HL-60 (cell line): ENCODE results near the gene TAF1B.

ENCODE experiments used
- DNase-seq, 2 experiments: peaks; one replicate each; pipeline ENCODE4 v3.0.0-alpha.2; 2010 to 2020; ENCODE audit warnings: low read depth in 1 of 2, low spot score in 1 of 2
- H3K27ac ChIP-seq: fragments of 250-450 bp; sonication (Bioruptor Pico); replicated peaks from 2 replicates; pipeline ENCODE4 v1.5.1; 2020; ENCODE audit warnings: mild to moderate bottlenecking, moderate library complexity
- H3K27me3 ChIP-seq: fragments of 250-450 bp; sonication (Bioruptor Pico); 2 replicates; pipeline ENCODE4 v1.5.1; 2021; ENCODE audit warnings: mild to moderate bottlenecking, moderate library complexity; ENCODE audit not compliant: insufficient read depth, poor library complexity, severe bottlenecking
- H3K4me3 ChIP-seq: replicated peaks from 2 replicates; pipeline ENCODE4 v1.5.1; 2011; ENCODE audit warnings: mild to moderate bottlenecking, control low read depth, low read length; ENCODE audit not compliant: insufficient read depth
- CTCF ChIP-seq: IDR thresholded peaks from one replicate; pipeline ENCODE4 v1.5.1; 2011; ENCODE audit warnings: low read length, control low read depth, inconsistent platforms; ENCODE audit not compliant: insufficient read depth
- GABPA ChIP-seq: IDR thresholded peaks from 2 replicates; pipeline ENCODE4 v1.6.1; 2012; ENCODE audit warnings: low read depth
- POLR2AphosphoS5 ChIP-seq: IDR thresholded peaks from 2 replicates; pipeline ENCODE4 v1.6.1; 2012; ENCODE audit warnings: low read depth
- SPI1 ChIP-seq: IDR thresholded peaks from 2 replicates; pipeline ENCODE4 v1.6.1; 2012; ENCODE audit warnings: low read depth, mild to moderate bottlenecking, borderline replicate concordance
- TF ChIP-seq, protein P1 (sequence below): IDR thresholded peaks from 2 replicates; pipeline ENCODE4 v1.6.1; 2012; ENCODE audit warnings: low read depth; ENCODE audit not compliant: insufficient replicate concordance

The TAF1B gene

GRCh38 chr2:9910699-9911098 lies 67.4 kb downstream of the TAF1B start:
- Histone ChIP-seq H3K4me3 (no peak overlapping the region), H3K27ac (no peak overlapping the region), H3K27me3 (no peaks in the 10 kb centered on the region)
- no peak for DNase-seq
- TF ChIP-seq POLR2AphosphoS5 (no peak), CTCF (no peak), GABPA (no peak), SPI1 (no peak)

DNA sequence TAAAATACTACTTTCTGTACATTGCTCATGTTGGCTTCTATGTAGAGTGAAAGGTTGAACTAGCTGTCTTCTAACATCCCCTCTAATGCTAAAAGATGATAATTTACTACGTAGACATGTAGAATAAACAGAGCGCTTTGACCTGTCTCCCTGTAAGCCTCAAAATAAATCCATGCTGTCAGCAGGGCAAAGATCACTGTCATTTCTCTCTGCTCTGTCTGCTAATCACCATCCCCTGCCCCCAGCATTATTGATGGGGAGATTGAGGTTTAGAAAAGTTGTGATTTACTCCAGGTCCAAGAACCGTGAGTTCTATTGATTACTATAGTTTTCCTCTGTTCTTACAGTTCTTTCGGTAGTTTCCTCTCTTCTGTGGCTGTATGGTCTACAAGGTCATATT lies 69.2 kb downstream of the TAF1B start:
- Histone ChIP-seq H3K4me3 (no peak overlapping the region), H3K27me3 (no peaks in the 10 kb centered on the region), H3K27ac (no peak overlapping the region)
- no peak for TF ChIP-seq POLR2AphosphoS5
- TF ChIP-seq, protein P1, sequence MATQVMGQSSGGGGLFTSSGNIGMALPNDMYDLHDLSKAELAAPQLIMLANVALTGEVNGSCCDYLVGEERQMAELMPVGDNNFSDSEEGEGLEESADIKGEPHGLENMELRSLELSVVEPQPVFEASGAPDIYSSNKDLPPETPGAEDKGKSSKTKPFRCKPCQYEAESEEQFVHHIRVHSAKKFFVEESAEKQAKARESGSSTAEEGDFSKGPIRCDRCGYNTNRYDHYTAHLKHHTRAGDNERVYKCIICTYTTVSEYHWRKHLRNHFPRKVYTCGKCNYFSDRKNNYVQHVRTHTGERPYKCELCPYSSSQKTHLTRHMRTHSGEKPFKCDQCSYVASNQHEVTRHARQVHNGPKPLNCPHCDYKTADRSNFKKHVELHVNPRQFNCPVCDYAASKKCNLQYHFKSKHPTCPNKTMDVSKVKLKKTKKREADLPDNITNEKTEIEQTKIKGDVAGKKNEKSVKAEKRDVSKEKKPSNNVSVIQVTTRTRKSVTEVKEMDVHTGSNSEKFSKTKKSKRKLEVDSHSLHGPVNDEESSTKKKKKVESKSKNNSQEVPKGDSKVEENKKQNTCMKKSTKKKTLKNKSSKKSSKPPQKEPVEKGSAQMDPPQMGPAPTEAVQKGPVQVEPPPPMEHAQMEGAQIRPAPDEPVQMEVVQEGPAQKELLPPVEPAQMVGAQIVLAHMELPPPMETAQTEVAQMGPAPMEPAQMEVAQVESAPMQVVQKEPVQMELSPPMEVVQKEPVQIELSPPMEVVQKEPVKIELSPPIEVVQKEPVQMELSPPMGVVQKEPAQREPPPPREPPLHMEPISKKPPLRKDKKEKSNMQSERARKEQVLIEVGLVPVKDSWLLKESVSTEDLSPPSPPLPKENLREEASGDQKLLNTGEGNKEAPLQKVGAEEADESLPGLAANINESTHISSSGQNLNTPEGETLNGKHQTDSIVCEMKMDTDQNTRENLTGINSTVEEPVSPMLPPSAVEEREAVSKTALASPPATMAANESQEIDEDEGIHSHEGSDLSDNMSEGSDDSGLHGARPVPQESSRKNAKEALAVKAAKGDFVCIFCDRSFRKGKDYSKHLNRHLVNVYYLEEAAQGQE: no peak
- no peak for TF ChIP-seq GABPA
- no peak for TF ChIP-seq SPI1
- TF ChIP-seq CTCF: no peak
- DNase-seq: no peak

DNA sequence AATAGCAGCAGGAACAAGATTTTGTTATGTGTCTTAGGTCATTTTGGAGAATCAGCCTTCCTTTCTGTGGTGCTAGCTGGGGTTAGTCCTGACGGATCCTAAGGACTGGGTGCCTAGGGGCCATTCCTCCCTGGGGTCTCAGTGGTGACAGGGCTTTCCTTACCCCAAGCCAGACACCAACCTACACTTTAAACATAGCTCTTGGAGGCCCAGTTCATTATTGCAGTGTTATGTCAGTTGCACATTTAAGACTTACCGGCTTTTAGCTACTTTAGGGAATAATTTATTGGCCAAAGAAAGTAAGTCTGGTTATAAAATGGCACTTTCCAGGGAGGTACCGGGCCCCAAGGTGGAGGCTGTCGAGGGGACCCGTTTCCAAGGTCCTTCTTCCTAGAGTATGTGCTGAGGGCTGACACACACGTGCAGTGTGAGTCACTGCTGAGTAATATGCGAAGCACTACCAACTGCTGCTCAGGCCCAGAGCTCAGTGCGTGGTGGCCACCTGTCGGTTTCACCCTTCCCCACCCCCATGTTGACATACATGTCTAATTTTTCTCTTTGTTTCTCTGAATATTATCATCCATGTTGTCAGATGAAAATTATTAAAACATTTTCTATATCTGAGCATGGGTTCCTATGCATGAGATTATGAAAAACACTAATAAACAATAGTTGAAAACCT lies 71.3 kb downstream of the TAF1B start:
- no peak overlapping the region for H3K27ac ChIP-seq
- no peak overlapping the region for H3K4me3 ChIP-seq
- no peak for DNase-seq
- no peak for TF ChIP-seq CTCF
- no peak for TF ChIP-seq GABPA
- TF ChIP-seq, protein P1: no peak
- TF ChIP-seq POLR2AphosphoS5: no peak
- TF ChIP-seq SPI1: no peak
- H3K27me3 ChIP-seq: no peaks in the 10 kb centered on the region

GRCh38 chr2:9918275-9918674 lies 75.0 kb downstream of the TAF1B start:
- H3K4me3 ChIP-seq: no peak overlapping the region
- TF ChIP-seq SPI1 (no peak), GABPA (no peak), POLR2AphosphoS5 (no peak), CTCF (no peak)
- TF ChIP-seq, protein P1: no peak
- H3K27me3 ChIP-seq: no peaks in the 10 kb centered on the region
- no peak overlapping the region for H3K27ac ChIP-seq
- no peak for DNase-seq
